ENCODE measurements around the gene PRIM2. TPM values are rescaled to one million over a fixed set of nuclear protein-coding genes. Genes with fewer than 3 reads are reported as not detected.
"Not testable (repeated sequence)": the region's sequence is repeated elsewhere in the genome, so short reads cannot be mapped to it uniquely, and the experiment has no call there.

PRIM2 gene
- total RNA-seq, 1 donor from 2014 or later: 3.7 TPM

GRCh38 chr6:57305761-57306160 is 11.7 kb upstream of the PRIM2 start:
- intact Hi-C loops (cut with DNase I): no loop called here
- DNase-seq (ENCODE audit: low spot score): no peak

DNA sequence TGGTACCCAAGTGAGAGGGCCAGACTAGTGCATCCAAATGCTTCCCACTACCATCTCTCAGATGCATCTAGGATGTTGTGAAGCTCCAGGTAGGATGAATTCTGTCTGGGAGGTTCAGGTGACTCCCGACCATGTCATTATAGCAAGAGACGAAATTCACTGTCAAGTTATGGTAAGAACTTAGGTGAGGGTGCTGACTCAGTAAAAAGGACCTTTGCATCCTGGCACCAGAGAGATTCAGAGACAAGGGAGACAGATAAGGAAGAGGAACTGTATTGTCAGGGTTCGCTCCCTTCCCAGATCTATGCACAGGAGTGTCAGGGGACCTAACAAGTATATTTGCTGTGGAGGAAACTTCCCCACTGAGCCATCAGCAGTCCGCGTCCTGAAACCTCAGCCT is 11.2 kb upstream of the PRIM2 start:
- intact Hi-C loops (cut with DNase I): no loop called here

DNA sequence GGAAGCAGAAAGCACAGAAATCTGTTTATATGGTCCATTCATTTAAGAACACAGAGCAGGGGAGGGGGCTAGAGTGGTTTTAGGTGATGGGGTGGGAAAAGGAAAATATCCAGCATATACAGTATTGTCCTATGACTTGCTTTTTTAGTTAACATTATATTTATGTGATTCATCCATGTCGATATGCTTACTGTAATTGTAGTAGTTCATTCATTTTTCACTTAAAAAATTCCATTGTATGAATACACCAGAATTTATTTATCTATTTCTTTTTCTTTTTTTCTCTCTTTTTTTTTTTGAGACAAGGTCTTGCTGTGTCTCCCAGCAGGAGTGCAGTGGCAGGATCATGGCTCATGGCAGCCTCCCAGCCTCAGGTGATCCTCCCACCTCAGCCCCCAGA is 9.6 kb upstream of the PRIM2 start:
- no peak for DNase-seq (ENCODE audit: low spot score)
- intact Hi-C loops (cut with DNase I): no loop called here

More for the DNA sequence above, 11.2 kb upstream of the PRIM2 start:
- DNase-seq (ENCODE audit: low spot score): no peak

- intact Hi-C loops (cut with DNase I); DNase-seq (ENCODE audit: low spot score): not testable (repeated sequence)
Observed at GRCh38 chr6:57308755-57309154, 8.7 kb upstream of the PRIM2 start.

DNA sequence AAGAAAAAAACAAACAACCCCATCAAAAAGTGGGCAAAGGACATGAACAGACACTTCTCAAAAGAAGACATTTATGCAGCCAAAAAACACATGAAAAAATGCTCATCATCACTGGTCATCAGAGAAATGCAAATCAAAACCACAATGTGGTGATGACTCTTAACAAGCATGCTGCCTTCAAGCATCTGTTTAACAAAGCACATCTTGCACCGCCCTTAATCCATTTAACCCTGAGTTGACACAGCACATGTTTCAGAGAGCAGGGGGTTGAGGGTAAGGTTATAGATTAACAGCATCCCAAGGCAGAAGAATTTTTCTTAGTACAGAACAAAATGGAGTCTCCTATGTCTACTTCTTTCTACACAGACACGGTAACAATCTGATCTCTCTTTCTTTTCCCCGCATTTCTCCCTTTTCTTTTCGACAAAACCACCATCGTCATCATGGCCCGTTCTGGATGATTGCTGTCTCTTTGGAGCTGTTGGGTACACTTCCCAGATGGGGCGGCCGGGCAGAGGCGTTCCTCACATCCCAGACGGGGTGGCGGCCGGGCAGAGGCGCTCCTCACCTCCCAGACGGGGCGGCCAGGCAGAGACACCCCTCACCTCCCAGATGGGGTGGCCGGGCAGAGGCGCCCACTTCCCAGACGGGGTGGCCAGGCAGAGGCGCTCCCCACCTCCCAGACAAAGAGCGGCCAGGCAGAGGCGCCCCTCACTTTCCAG is 7.2 kb upstream of the PRIM2 start:
- intact Hi-C loops (cut with DNase I): loop anchor here (5.0 kb wide), 1 partner anchor 93 kb away; no protein-coding TSS in a partner anchor

GRCh38 chr6:57310817-57311157 is 6.6 kb upstream of the PRIM2 start:
- intact Hi-C loops (cut with DNase I): loop anchor here (5.0 kb wide), 1 partner anchor 93 kb away; no protein-coding TSS in a partner anchor

More for the DNA sequence above, 7.2 kb upstream of the PRIM2 start:
- DNase-seq (ENCODE audit: low spot score): not testable (repeated sequence)

DNA sequence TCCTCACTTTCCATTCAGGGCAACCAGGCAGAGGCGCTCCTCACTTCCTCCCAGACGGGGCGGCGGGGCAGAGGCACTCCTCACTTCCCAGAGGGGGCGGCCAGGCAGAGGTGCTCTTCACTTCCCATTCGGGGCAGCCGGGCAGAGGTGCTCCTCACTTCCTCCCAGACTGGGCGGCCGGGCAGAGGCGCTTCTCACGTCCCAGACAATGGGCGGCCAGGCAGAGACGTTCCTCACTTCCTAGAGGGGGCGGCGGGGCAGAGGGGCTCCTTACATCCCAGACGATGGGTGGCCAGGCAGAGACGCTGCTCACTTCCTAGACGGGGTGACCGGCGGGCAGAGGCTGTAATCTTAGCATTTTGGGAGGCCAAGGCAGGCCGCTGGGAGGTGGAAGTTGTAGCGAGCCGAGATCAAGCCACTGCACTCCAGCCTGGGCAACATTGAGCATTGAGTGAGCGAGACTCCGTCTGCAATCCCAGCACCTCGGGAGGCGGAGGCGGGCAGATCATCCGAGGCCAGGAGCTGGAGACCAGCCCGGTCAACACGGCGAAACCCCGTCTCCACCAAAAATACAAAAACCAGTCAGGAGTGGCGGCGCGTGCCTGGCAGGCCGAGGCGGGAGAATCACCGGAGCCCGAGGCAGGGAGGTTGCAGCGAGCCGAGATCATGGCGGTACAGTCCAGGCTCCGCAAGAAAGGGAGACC is 6.0 kb upstream of the PRIM2 start:
- not testable (repeated sequence) for DNase-seq (ENCODE audit: low spot score)
- intact Hi-C loops (cut with DNase I): loop anchor here (5.0 kb wide), 1 partner anchor 94 kb away; no protein-coding TSS in a partner anchor

More at GRCh38 chr6:57310817-57311157, 6.6 kb upstream of the PRIM2 start:
- no peak for DNase-seq (ENCODE audit: low spot score)

DNA sequence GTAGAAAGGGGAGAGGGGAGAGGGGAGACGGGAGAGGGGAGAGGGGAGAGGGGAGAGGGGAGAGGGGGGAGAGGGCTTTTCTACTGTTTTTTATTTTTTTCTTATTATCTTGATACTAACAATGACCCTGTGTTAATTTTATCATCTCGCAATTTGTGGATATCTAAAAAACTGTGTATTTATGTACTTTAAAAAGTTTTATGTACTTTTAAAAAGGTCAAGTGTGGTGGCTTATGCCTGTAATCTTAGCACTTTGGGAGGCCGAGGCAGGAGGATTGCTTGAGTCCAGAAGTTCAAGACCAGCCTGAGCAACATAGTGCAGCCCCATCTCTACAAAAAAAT is 5.5 kb upstream of the PRIM2 start:
- no peak for DNase-seq (ENCODE audit: low spot score)
- intact Hi-C loops (cut with DNase I): loop anchor here (5.0 kb wide), 1 partner anchor 95 kb away; no protein-coding TSS in a partner anchor

GRCh38 chr6:57313009-57313408 is 4.4 kb upstream of the PRIM2 start:
- DNase-seq (ENCODE audit: low spot score): no peak
- intact Hi-C loops (cut with DNase I): loop anchor here (5.0 kb wide), 1 partner anchor 96 kb away; no protein-coding TSS in a partner anchor

- no peak for DNase-seq (ENCODE audit: low spot score)
Observed at GRCh38 chr6:57313711-57314471, 3.5 kb upstream of the PRIM2 start.

GRCh38 chr6:57315111-57315510 is 2.3 kb upstream of the PRIM2 start:
- intact Hi-C loops (cut with DNase I): loop anchor here (2.0 to 5.0 kb wide), 4 partner anchors 48 to 268 kb away; partner anchors contain the start of genes BAG2 and KIAA1586
- DNase-seq (ENCODE audit: low spot score): no peak

More at GRCh38 chr6:57313711-57314471, 3.5 kb upstream of the PRIM2 start:
- intact Hi-C loops (cut with DNase I): loop anchor here (2.0 to 5.0 kb wide), 2 partner anchors 97 to 141 kb away; partner anchors contain the start of gene BAG2

GRCh38 chr6:57315851-57316250 is 1.6 kb upstream of the PRIM2 start:
- DNase-seq (ENCODE audit: low spot score): no peak
- intact Hi-C loops (cut with DNase I): loop anchor here (2.0 to 5.0 kb wide), 5 partner anchors 49 to 361 kb away; partner anchors contain the start of genes BAG2, BEND6 and KIAA1586

DNA sequence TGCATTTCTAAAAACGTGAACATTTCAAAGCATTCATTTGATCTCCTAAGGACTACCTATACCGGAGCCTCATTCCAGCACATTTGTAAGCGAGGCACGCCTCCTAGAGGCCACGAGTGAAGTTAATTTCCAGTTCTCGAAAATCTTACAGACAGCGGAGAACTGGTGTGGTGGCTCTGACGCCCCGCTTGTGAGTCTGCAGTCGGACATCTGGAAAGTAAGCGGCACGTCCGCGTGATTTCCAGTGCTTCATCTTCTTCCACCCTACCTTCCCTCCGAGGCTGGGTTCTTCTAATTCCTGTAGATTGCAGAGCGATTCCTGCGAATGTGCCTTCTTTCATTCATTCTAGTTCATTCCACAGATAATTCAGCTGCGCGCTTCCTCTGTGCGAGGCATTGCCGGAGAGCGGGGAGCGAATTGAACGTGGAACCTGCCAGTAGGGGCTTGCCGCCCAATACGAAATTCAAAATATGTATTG is 810 bp upstream of the PRIM2 start:
- intact Hi-C loops (cut with DNase I): loop anchor here (2.0 to 5.0 kb wide), 4 partner anchors 49 to 362 kb away; partner anchors contain the start of genes BEND6 and KIAA1586
- DNase-seq (ENCODE audit: low spot score): peak; percentile 83

DNA sequence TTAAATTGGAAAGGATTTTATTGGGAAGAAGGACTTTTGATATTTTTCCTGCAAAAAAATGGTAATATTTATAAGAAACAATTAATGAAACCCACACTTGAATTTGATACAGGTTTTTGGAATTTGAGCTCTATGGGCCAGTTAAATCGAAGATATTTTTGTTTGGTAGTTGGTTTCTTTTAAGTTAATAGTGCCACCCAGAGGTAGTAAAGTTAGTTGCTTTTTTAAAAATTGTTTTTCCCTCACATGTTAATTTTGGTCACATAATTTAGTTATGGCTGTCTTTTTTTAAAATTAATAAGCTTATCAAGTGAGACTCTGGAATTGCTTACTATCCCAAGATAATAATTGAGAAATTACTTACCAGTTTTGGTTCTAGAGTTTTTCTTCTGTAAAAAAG is 7.1 kb downstream of the PRIM2 start:
- DNase-seq (ENCODE audit: low spot score): no peak
- intact Hi-C loops (cut with DNase I): loop anchor here (5.0 kb wide), 1 partner anchor 422 kb away; no protein-coding TSS in a partner anchor

DNA sequence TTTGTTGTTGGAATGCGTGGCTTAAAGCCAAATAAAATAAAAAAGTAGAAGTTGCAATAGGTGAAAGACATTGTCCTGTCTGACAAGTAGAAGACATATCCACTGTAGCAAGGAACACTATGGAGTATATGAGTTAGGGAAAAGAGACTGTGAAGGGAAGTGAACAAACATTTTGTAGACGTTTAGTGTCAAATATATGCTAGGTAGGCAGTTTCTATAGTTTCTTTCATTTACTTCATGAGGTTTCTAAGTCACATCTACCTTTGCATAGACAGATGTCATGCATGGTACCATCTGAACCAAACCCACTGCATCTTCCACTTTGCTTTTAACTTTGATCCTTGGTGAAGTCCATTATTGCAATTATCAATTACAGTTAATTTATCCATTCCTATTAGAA is 9.9 kb downstream of the PRIM2 start:
- intact Hi-C loops (cut with DNase I): no loop called here
- DNase-seq (ENCODE audit: low spot score): no peak

- intact Hi-C loops (cut with DNase I): no loop called here
Observed at GRCh38 chr6:57328074-57328473, 10.6 kb downstream of the PRIM2 start.

GRCh38 chr6:57329933-57330332 is 12.5 kb downstream of the PRIM2 start:
- intact Hi-C loops (cut with DNase I): no loop called here
- DNase-seq (ENCODE audit: low spot score): no peak

More at GRCh38 chr6:57328074-57328473, 10.6 kb downstream of the PRIM2 start:
- no peak for DNase-seq (ENCODE audit: low spot score)

GRCh38 chr6:57342148-57342669 is 24.8 kb downstream of the PRIM2 start:
- intact Hi-C loops (cut with DNase I): no loop called here
- no peak for DNase-seq (ENCODE audit: low spot score)

- intact Hi-C loops (cut with DNase I); DNase-seq (ENCODE audit: low spot score): not testable (repeated sequence)
Observed at GRCh38 chr6:57343342-57343741, 25.9 kb downstream of the PRIM2 start.

Data from cardiac septum (tissue), 1 donor.